Superior temporal gyrus (tissue), 1 donor: ENCODE data around the gene ARL5B.
A peak's percentile ranks its signal among the peaks of the same experiment; 100 is the strongest.

Source experiments
- DNase-seq: peaks from one replicate; pipeline ENCODE4 v3.0.0-alpha.2; 2016; ENCODE audit errors: extremely low spot score

ARL5B gene

GRCh38 chr10:18658271-18659124, 733 bp upstream of the ARL5B start:
- DNase-seq: no peak

DNA sequence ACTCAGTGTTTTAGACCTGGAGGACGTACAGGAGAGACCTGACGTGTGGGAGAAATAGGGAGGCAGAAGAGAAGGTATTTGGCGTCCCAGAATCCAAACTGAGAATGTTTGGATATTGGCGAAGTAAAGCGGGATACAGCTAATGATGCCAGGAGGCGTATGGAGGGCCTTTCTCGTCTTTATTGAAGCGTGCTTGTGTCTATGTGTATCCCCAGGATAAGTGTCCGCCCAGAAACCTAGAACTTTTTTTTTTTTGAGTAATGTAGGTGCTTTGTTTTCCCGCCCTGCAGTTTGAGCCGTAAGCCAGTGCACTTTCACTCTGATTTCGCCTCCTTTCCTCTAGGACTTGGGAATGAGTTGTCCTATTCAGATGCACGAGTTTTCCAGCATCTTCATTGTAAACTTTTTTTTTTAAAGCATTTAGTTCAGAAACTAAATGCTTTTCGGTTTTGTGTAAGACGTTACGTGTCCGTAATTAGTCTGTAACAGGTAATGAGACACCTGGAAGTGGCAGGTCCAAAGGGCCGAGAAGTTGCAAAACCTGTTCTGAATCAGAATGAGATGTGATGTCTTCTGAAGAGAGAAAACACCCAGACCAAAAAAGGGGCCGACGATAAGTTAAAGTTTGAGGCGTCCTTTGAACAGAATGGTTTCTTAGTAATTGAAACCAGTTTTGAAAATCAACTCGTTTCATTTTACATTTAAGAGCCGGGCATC, 746 bp downstream of the ARL5B start:
- peak; percentile 46 for DNase-seq

DNA sequence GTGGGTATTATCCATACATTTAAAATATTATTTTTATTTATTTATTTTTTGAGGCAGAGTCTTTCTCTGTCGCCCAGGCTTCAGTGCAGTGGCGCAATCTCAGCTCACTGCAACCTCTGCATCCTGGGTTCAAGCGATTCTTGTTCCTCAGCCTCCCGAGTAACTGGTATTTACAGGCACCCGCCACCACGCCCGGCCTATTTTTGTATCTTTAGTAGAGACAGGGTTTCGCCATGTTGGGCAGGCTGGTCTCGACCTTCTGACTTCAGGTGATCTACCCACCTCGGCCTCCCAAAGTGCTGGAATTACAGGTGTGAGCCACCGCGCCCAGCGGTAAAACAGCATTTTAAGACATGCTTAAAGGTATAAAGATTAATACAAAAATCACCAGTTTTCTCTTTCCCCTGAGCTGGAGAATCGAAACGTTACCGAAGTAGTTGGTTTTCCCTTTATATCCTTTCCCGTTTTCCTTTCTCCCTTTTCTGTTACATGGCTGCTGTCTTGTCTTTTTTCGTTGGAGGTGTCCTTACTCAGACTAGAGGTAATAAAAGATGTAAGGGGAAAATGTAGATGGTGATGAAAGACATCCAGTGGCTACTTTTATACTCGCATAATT, 1.7 kb downstream of the ARL5B start:
- no peak for DNase-seq

- DNase-seq: no peak
Observed at GRCh38 chr10:18664841-18665478, 5.7 kb downstream of the ARL5B start.

DNA sequence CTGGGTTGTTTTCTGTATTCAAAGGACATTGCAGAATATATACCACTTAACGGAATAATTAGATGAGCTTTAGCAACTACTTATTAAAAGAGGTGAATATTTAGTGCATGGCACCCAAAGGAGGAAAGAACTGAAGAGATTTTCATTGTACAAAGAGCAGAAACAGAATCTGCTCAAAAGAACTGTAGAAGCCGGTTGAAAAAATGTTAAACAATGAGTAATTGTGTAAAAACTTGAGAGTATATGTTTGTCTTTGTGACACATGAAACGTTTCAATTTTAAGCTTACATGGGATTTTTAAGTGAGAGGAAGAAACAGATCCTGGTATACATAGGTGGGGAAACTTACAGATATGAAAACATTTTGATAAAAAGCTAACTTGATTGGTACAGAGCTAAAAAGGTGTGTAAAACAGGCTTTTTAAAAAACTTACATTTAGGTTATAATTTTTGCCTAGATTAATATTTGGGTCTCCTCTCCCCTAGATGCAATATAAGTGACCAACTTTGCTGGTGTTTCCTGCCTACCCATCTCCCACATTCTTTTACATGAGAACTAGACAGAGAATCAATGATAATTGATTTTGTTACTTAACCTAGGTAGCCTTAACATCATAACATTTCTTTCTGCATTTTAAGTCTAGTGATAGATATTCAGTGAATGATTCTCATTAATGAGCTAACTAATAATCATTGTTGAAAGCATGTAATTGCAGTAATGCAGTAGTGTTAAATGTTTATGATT, 6.8 kb downstream of the ARL5B start:
- DNase-seq: no peak

DNA sequence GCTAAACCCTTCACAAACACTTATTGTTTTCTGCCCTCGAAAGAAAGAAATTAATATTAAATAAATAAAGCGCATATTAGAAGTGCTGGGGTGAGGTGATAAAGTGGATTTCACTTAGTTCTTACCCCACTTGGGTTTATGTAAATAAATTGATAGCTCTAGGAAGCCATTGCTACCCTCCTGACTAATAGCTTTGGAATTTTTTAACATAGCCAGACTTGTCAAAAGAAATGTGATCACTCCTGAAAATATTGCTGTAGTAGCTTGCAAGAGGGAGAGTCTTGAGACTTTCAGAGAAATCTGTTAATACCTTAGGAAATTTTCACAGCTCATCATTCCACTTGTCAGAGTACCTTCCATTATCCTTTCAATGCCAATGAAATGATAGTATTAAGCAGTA, 7.6 kb downstream of the ARL5B start:
- DNase-seq: no peak

GRCh38 chr10:18668026-18668425, 8.8 kb downstream of the ARL5B start:
- no peak for DNase-seq

DNA sequence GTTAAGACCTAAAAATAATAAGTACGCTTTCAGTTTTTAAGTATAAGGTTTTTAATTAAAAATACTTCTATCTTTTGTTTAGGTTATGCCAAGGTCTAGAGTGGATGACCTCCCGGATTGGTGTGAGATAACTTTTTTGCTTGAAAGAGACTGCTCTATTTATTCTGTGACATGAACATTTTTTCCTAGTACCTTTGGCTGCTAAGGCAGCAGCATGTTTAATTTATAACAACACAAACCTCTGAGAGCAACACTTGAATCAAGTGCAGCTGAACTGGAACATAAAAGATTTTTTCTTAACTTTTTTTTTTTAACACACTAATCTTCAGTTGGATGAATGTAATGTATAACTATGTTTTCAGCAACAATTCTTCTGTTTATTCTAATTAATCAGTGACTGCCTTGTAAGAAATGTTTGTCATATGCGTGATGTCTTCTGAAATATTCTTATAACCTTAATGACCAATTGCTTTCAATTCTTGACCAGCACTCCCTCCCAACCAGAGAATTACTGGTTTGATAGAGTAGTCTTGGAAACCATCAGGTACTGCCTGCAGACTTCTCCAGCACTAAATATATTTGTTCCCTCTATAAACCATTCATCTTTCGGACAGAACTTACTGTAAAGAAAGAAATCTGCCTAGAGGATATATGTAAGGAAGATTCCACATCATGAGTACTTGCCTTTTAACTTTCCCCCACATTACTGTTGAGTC, 16.0 kb downstream of the ARL5B start:
- no peak for DNase-seq

DNA sequence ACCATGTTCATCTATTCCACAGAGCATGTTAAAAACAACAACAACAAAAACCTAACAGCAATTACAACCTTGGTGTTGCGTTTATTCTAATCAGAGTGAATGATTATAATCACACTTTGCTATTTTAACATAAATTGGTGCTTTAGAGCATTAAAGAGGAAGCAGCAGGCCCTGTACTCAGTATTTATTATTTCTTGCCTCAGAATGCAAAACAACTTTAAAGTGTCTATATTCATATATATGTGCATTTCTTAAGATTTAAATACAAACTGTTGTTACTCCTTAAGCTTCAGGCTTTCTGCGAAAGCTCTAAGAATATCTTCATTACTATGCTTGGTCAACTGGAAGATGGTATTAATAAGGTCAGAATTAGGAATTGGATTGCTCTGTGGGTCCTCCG, 21.5 kb downstream of the ARL5B start:
- no peak for DNase-seq

DNA sequence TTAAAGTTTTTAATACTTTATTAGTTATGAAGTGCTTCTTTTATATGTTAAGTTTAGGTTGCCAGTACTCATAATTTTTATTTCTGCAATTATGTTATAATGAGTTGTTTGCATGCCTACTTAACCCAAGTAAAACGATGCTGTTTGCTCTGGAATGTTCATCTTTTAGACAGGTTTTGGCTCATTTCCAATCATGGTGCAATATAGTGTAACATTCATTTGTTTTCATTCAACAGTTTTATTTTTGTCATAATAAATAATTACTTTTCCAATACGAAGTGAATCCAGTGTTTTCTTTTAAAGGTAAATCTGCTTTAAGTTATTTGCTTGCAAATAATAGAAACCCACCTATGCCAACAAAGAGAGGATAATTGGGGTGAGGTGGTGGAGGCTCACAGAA, 22.1 kb downstream of the ARL5B start:
- DNase-seq: no peak

DNA sequence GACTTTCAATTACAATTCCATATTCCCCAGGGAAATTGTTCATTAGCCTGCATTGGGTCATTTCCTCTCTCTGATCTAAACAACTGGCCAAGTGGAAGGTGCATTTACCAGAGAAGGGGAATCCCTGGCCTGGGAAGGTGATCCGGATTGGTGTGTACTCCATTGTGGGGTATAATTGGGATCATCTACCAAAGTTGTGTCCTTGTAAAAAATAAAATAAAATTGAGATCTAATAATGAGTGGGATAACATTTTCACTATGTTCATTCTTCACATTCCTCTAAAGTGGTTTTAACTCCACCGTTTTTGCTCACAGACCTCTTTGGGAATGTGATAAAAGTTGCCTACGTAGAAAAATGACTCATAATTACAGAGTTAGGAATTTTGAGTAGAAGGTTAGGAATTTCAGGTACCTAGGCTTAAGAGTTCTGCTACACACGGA, 22.8 kb downstream of the ARL5B start:
- no peak for DNase-seq

DNA sequence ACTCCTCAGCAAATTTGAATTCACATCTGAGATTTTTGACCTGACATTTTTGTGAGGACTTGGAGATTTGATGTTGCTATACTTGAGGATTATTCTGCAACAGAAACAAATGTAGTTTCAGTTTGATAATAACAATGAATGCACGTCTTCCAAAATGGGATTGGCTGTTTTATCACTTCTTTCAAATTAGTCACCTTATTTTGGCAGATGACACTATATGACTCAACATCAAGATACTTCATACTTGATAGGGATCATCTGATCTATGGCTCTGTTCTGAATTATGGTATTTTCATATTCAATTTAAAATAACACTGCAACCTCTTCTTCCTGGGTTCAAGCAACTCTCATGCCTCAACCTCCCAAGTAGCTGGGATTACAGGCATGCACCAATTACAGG, 24.2 kb downstream of the ARL5B start:
- no peak for DNase-seq

DNA sequence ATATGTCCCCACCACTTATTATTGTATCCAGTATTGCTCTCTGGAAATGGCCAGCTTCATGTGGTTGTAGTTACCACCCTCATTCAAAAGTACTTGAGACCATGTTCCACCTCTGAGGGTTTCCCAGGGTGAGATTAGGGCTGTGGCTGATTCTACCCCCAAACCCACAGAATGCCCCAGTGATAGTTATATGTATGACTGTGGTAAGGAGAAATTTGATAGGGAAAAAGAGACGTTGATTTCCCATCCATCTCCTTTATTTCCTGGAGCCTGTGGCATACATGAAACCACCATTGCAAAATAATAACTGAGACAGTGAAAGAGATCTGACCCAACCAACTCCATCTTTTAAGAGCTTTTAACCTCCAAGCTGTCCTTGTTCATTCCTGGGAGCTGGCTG, 25.2 kb downstream of the ARL5B start:
- no peak for DNase-seq

DNA sequence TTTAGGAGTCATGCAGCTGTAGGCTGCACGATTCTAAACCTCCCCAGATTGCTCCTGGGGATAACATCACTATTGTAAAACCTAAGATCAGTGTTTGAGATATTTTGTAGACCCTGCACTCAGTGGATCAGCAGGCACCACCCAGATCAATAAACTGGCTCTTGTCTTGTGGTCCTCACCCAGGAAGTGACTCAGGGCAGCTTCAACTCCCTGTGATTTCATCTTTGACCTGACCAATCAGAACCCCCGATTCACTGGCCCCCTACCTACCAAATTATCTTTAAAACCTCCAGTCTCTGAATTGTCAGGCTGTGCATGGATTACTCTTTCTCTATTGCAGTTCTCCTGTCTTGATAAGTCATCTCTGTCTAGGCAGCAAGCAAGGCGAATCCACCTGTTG, 25.7 kb downstream of the ARL5B start:
- no peak for DNase-seq

DNA sequence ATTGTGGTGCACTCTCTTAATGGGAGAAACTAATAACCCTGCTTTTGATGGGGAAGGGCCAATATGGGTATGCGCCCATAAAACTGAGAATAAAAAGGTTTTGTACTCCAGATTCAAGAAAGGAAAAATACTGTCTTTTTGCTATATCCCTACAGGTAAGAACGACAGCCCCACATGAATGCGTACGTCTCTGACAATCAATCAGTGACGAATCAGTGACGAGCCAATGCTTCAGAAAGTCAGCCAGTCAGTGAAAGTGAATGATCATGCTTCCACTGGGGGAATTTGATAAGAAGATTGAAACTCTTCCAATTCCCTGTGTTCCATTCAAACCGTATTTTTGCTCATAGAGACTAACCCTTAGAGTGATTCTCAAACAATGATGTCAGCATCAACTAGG, 26.3 kb downstream of the ARL5B start:
- no peak for DNase-seq

DNA sequence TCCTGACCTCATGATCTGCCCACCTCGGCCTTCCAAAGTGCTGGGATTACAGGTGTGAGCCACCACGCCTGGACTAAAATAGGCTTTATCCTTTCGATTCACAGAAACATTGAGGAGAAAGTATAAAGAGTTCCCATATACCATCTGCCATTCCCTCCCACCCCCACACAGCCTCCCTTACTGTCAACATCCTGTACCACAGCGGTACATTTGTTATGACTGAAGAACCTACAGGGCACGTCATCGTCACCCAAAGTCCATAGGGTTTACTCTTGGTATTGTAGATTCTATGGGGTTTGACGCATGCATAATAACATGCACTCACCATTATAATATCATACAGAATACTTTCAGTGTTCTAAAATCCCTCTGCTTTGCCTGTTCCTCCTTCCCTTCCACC, 28.0 kb downstream of the ARL5B start:
- DNase-seq: no peak

GRCh38 chr10:18687706-18688105, 28.5 kb downstream of the ARL5B start:
- no peak for DNase-seq

- peak; percentile 64 for DNase-seq
Observed at GRCh38 chr10:18689498-18689897, 30.3 kb downstream of the ARL5B start.

DNA sequence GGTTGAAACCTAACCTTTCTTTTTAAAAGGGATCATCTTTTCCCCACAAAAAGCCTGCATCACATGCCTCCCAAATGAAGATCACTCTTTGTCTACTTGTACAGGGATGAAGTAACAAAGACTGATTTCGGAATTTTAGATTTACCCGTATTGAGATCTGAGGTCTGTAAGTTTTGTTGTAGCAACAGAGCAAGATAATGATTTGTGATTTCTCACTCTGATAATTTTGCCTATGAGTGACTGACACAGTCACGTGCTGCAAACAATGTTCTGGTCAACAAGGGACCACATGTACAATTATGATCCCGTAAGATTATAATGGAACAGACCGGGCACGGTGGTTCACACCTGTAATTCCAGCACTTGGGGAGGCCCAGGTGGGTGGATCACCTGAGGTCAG, 31.3 kb downstream of the ARL5B start:
- no peak for DNase-seq

GRCh38 chr10:18699849-18700840, 40.9 kb downstream of the ARL5B start:
- DNase-seq: no peak
